ENCODE results near the gene ATP4A.

Gene ATP4A

GRCh38 chr19:35546532-35546931 is 16.9 kb downstream of the ATP4A start:
- TF ChIP-seq, protein P1, sequence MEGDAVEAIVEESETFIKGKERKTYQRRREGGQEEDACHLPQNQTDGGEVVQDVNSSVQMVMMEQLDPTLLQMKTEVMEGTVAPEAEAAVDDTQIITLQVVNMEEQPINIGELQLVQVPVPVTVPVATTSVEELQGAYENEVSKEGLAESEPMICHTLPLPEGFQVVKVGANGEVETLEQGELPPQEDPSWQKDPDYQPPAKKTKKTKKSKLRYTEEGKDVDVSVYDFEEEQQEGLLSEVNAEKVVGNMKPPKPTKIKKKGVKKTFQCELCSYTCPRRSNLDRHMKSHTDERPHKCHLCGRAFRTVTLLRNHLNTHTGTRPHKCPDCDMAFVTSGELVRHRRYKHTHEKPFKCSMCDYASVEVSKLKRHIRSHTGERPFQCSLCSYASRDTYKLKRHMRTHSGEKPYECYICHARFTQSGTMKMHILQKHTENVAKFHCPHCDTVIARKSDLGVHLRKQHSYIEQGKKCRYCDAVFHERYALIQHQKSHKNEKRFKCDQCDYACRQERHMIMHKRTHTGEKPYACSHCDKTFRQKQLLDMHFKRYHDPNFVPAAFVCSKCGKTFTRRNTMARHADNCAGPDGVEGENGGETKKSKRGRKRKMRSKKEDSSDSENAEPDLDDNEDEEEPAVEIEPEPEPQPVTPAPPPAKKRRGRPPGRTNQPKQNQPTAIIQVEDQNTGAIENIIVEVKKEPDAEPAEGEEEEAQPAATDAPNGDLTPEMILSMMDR (IDR thresholded peaks at IDR 0.05; ENCODE audit: low read depth, low read length): no peak
- TF ChIP-seq, protein P2, sequence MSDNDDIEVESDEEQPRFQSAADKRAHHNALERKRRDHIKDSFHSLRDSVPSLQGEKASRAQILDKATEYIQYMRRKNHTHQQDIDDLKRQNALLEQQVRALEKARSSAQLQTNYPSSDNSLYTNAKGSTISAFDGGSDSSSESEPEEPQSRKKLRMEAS (IDR thresholded peaks at IDR 0.05; ENCODE audit: low read depth, low read length): no peak
- TF ChIP-seq POLR2A (IDR thresholded peaks at IDR 0.05; ENCODE audit: extremely low read depth, insufficient read length) (no peak), MYC (IDR thresholded peaks at IDR 0.05; ENCODE audit: low read depth, low read length) (no peak)
- DNase-seq (ENCODE audit: low read depth): no peak
- H3K4me3 ChIP-seq (ENCODE audit: low read depth, low read length): peak overlapping the region; percentile 73

- peak overlapping the region; percentile 73 for H3K4me3 ChIP-seq (ENCODE audit: low read depth, low read length)
- DNase-seq (ENCODE audit: low read depth): peak; percentile 46
- TF ChIP-seq, protein P2 (IDR thresholded peaks at IDR 0.05; ENCODE audit: low read depth, low read length): peak; percentile 38
- TF ChIP-seq POLR2A (IDR thresholded peaks at IDR 0.05; ENCODE audit: extremely low read depth, insufficient read length): no peak
These were observed 17.5 kb downstream of the ATP4A start for GRCh38 chr19:35545855-35546381.

- peak; percentile 88 for DNase-seq (ENCODE audit: low read depth)
- TF ChIP-seq, protein P2 (IDR thresholded peaks at IDR 0.05; ENCODE audit: low read depth, low read length): no peak; the same call in 1 of the 2 replicates
- peak; percentile 71 for TF ChIP-seq MYC (IDR thresholded peaks at IDR 0.05; ENCODE audit: low read depth, low read length)
- TF ChIP-seq POLR2A (IDR thresholded peaks at IDR 0.05; ENCODE audit: extremely low read depth, insufficient read length): peak; percentile 72
- TF ChIP-seq, protein P1 (IDR thresholded peaks at IDR 0.05; ENCODE audit: low read depth, low read length): no peak
- H3K4me3 ChIP-seq (ENCODE audit: low read depth, low read length): peak within 1 kb of the TSS; percentile 85
These were observed 18.2 kb downstream of the ATP4A start, which contains the start of gene TMEM147 for GRCh38 chr19:35545001-35545854. TMEM147 (plus strand) TSS chr19:35545626; CDS start chr19:35545740, 114 bp downstream.

DNA sequence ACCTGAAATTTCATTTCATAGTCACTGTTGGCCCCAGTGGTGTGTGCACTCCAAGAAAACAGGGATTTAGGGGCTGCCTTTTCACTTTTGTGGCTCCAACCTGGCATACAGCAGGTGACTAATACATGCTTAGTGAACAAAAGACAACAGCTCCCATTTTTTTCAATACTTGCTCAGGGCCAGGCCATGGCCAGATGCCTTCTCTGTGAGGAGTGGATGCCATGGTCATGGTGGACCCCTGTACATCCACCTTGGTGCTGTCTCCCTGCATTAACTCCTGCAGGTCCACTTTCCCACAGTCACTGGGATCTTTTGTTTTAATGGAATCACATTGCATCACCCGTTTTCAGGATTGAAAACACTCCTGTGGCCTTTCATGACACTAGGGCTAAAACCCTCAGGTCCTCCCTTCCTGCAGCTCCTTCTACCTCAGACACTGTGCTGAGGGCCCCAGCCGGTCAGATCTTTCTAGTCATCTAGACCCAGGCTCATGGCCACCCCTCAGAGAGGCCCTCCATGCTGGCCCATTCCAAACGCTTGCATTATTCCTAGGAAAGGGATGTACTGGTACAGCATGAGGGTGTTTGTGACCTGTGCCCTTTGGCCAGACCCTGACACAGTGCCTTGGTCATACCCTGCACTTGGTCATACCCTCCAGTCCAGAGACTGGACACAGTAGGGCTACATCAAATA is 19.2 kb downstream of the ATP4A start:
- DNase-seq (ENCODE audit: low read depth): no peak
- TF ChIP-seq POLR2A (IDR thresholded peaks at IDR 0.05; ENCODE audit: extremely low read depth, insufficient read length): no peak
- no peak for TF ChIP-seq MYC (IDR thresholded peaks at IDR 0.05; ENCODE audit: low read depth, low read length)
- TF ChIP-seq, protein P2 (IDR thresholded peaks at IDR 0.05; ENCODE audit: low read depth, low read length): no peak
- TF ChIP-seq, protein P1 (IDR thresholded peaks at IDR 0.05; ENCODE audit: low read depth, low read length): no peak
- peak overlapping the region; percentile 85 for H3K4me3 ChIP-seq (ENCODE audit: low read depth, low read length)

DNA sequence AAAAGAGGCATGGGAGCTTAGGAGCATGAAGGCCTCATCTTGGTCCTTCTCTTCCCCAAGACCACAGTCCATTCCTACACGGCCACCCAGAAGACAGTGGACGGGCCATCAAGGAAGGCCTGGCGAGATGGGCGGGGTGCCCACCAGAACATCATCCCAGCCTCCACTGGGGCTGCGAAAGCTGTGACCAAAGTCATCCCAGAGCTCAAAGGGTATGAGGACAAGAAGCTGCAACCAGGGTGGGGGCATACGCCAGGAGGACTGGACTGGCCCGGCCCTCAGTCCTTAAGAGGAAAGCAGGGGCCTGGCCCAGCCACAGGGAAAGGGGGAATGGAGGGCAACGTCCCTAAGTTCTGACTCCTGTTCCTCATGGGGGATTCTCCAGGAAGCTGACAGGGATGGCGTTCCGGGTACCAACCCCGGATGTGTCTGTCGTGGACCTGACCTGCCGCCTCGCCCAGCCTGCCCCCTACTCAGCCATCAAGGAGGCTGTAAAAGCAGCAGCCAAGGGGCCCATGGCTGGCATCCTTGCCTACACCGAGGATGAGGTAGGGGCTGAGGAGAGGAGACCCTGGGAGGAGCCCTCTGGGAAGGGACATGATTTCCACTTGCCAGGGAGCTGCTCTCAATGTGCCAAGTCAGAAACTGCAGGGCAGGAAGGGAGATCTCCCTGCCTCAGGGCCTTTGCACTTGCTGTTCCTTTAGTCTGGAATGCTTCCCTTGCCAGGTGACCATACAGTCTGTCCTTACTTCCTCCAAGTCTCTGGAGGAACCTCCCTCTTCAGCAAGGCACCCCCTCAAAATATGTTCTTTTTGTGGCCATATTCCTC is 20.0 kb downstream of the ATP4A start:
- no peak for DNase-seq (ENCODE audit: low read depth)
- H3K4me3 ChIP-seq (ENCODE audit: low read depth, low read length): no peak overlapping the region
- TF ChIP-seq POLR2A (IDR thresholded peaks at IDR 0.05; ENCODE audit: extremely low read depth, insufficient read length) (no peak), MYC (IDR thresholded peaks at IDR 0.05; ENCODE audit: low read depth, low read length) (no peak)
- TF ChIP-seq, protein P2 (IDR thresholded peaks at IDR 0.05; ENCODE audit: low read depth, low read length): no peak

- no peak for DNase-seq (ENCODE audit: low read depth)
- TF ChIP-seq, protein P1 (IDR thresholded peaks at IDR 0.05; ENCODE audit: low read depth, low read length): no peak
- TF ChIP-seq, protein P2 (IDR thresholded peaks at IDR 0.05; ENCODE audit: low read depth, low read length): no peak
- TF ChIP-seq MYC (IDR thresholded peaks at IDR 0.05; ENCODE audit: low read depth, low read length) (no peak), POLR2A (IDR thresholded peaks at IDR 0.05; ENCODE audit: extremely low read depth, insufficient read length) (no peak)
- H3K4me3 ChIP-seq (ENCODE audit: low read depth, low read length): no peak overlapping the region
These were observed 21.2 kb downstream of the ATP4A start for GRCh38 chr19:35542209-35542608.
